DMS153 (cell line): Measurements from ENCODE around the gene AGAP3.

Experiments used
- DNase-seq: peaks from one replicate; lab custom pipeline; 2025; lab: John Stamatoyannopoulos, UW

AGAP3 gene

GRCh38 chr7:151088019-151088855 is 2.0 kb downstream of the AGAP3 start:
- DNase-seq = no peak

GRCh38 chr7:151088856-151089699 is 2.8 kb downstream of the AGAP3 start:
- DNase-seq = no peak

- no peak for DNase-seq
These were observed 3.8 kb downstream of the AGAP3 start for GRCh38 chr7:151089893-151090730.

- no peak for DNase-seq
These were observed 4.7 kb downstream of the AGAP3 start for GRCh38 chr7:151091003-151091402.

- no peak for DNase-seq
These were observed 5.2 kb downstream of the AGAP3 start for GRCh38 chr7:151091431-151091830.

- DNase-seq = no peak
These were observed 5.7 kb downstream of the AGAP3 start for GRCh38 chr7:151091988-151092387.

- DNase-seq = no peak
These were observed 7.5 kb downstream of the AGAP3 start for GRCh38 chr7:151093748-151094147.

GRCh38 chr7:151094675-151095074 is 8.4 kb downstream of the AGAP3 start:
- no peak for DNase-seq

GRCh38 chr7:151095123-151095797 is 9.0 kb downstream of the AGAP3 start:
- DNase-seq = no peak

- DNase-seq = no peak
These were observed 9.7 kb downstream of the AGAP3 start for GRCh38 chr7:151095828-151096475.

GRCh38 chr7:151099486-151100211 is 13.4 kb downstream of the AGAP3 start:
- no peak for DNase-seq

- DNase-seq = no peak
These were observed 14.6 kb downstream of the AGAP3 start for GRCh38 chr7:151100921-151101320.

GRCh38 chr7:151101621-151102396 is 15.5 kb downstream of the AGAP3 start:
- no peak for DNase-seq

- DNase-seq = no peak
These were observed 16.7 kb downstream of the AGAP3 start for GRCh38 chr7:151102991-151103390.

- no peak for DNase-seq
These were observed 17.7 kb downstream of the AGAP3 start for GRCh38 chr7:151103973-151104372.

- no peak for DNase-seq
These were observed 18.3 kb downstream of the AGAP3 start for GRCh38 chr7:151104411-151105235.

- DNase-seq = no peak
These were observed 21.6 kb downstream of the AGAP3 start for GRCh38 chr7:151107882-151108281.
